ENCODE data around the gene EPB41L4A. TPM values are rescaled to one million over a fixed set of nuclear protein-coding genes. Genes with fewer than 3 reads are reported as not detected.
"Not testable (repeated sequence)": the region's sequence is repeated elsewhere in the genome, so short reads cannot be mapped to it uniquely, and the experiment has no call there.

EPB41L4A gene
- total RNA-seq, 4 donors from 2014 or later = 8.3 to 33.8 (median 21.6) TPM

- intact Hi-C loops (cut with DNase I) = no loop called here
- TF ChIP-seq, protein P1, sequence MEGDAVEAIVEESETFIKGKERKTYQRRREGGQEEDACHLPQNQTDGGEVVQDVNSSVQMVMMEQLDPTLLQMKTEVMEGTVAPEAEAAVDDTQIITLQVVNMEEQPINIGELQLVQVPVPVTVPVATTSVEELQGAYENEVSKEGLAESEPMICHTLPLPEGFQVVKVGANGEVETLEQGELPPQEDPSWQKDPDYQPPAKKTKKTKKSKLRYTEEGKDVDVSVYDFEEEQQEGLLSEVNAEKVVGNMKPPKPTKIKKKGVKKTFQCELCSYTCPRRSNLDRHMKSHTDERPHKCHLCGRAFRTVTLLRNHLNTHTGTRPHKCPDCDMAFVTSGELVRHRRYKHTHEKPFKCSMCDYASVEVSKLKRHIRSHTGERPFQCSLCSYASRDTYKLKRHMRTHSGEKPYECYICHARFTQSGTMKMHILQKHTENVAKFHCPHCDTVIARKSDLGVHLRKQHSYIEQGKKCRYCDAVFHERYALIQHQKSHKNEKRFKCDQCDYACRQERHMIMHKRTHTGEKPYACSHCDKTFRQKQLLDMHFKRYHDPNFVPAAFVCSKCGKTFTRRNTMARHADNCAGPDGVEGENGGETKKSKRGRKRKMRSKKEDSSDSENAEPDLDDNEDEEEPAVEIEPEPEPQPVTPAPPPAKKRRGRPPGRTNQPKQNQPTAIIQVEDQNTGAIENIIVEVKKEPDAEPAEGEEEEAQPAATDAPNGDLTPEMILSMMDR (IDR thresholded peaks at IDR 0.05) = no peak
- TF ChIP-seq POLR2AphosphoS5 (IDR thresholded peaks at IDR 0.05) = no peak
- TF ChIP-seq POLR2A (IDR thresholded peaks at IDR 0.05; ENCODE audit: low read depth) = no peak
- TF ChIP-seq EP300 (IDR thresholded peaks at IDR 0.05) = no peak
- 82% methylated on average over 4 of the region's 4 CpGs for WGBS
- Histone ChIP-seq H3K27ac (replicated peaks in 1 of 4) (peak overlapping the region in 1 of 4 donors; percentile 12), H3K27me3 (no peaks in the 10 kb centered on the region), H3K36me3 (peaks cover 0 to 5% (median 2%) of the 10 kb centered on the region in 4 donors), H3K9me3 (no peaks in the 10 kb centered on the region), H3K4me1 (peaks cover 13 to 18% (median 14%) of the 10 kb centered on the region in 4 donors), H3K4me3 (no peak overlapping the region)
- DNase-seq (ENCODE audit: extremely low spot score) = no peak
Measured at GRCh38 chr5:112227911-112228631, 191.0 kb downstream of the EPB41L4A start.

DNA sequence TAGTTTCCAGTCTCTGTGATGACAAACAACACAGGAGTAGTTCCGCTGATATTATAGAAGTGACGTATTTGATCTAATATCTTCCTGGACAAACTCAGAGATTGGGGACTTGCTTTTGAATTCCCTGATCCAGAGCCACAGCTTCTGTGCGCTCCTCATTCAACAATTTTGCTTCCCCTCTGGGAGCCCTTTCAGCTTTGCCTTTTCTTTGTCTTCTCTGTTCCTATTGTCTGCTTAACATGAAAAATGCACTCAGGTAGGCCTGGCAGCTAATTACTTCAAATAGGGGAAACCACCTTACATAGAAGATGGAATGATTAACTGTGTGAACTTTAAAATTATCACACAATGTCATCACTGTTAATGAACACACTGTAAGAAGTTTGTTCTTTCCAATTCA, 192.9 kb downstream of the EPB41L4A start:
- 98% methylated on average over 3 of the region's 3 CpGs for WGBS
- DNase-seq (ENCODE audit: extremely low spot score) = no peak
- TF ChIP-seq, protein P1 (IDR thresholded peaks at IDR 0.05) = no peak
- TF ChIP-seq POLR2A (IDR thresholded peaks at IDR 0.05; ENCODE audit: low read depth) (no peak), EP300 (IDR thresholded peaks at IDR 0.05) (no peak)
- Histone ChIP-seq H3K4me1 (peaks cover 13 to 18% (median 14%) of the 10 kb centered on the region in 4 donors), H3K36me3 (no peaks in the 10 kb centered on the region), H3K27ac (replicated peaks in 1 of 4) (no peak overlapping the region), H3K27me3 (no peaks in the 10 kb centered on the region), H3K4me3 (no peak overlapping the region), H3K9me3 (no peaks in the 10 kb centered on the region)
- intact Hi-C loops (cut with DNase I) = no loop called here

- H3K9me3 ChIP-seq; intact Hi-C loops (cut with DNase I); H3K4me3 ChIP-seq; DNase-seq (ENCODE audit: extremely low spot score); H3K4me1 ChIP-seq; H3K27ac ChIP-seq (replicated peaks in 1 of 4); H3K36me3 ChIP-seq; H3K27me3 ChIP-seq: not testable (repeated sequence)
- 96% methylated on average over 7 of the region's 7 CpGs for WGBS
Measured at GRCh38 chr5:112222997-112223396, 196.1 kb downstream of the EPB41L4A start.

GRCh38 chr5:112221128-112221527, 197.9 kb downstream of the EPB41L4A start:
- no peaks in the 10 kb centered on the region for H3K36me3 ChIP-seq
- intact Hi-C loops (cut with DNase I) = no loop called here
- 90% methylated on average over 2 of the region's 2 CpGs for WGBS
- H3K9me3 ChIP-seq = no peaks in the 10 kb centered on the region
- no peak overlapping the region for H3K27ac ChIP-seq (replicated peaks in 1 of 4)
- TF ChIP-seq, protein P1 (IDR thresholded peaks at IDR 0.05) = no peak
- TF ChIP-seq EP300 (IDR thresholded peaks at IDR 0.05) = no peak
- no peak for TF ChIP-seq POLR2A (IDR thresholded peaks at IDR 0.05; ENCODE audit: low read depth)
- no peak for TF ChIP-seq POLR2AphosphoS5 (IDR thresholded peaks at IDR 0.05)
- H3K27me3 ChIP-seq = no peaks in the 10 kb centered on the region
- DNase-seq (ENCODE audit: extremely low spot score) = no peak
- H3K4me3 ChIP-seq = no peak overlapping the region
- H3K4me1 ChIP-seq = no peaks in the 10 kb centered on the region

DNA sequence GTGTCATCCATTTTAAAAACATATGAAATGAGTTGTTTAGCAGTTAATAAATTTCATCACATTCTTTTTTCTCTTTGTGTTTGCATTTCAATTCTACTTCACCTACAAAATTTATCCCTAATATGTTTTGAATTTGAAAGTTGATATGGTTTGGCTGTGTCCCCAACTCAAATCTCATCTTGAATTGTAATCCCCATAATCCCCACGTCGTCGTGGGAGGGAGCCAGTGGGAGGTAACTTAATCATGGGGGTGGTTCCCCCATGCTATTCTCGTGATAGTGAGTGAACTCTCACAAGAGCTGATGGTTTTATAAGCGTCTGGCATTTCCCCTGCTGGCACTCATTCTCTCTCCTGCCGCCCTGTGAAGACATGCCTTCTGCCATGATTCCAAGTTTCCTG, 200.1 kb downstream of the EPB41L4A start:
- Histone ChIP-seq H3K27ac (replicated peaks in 1 of 4) (no peak overlapping the region), H3K36me3 (no peaks in the 10 kb centered on the region), H3K4me3 (no peak overlapping the region), H3K27me3 (no peaks in the 10 kb centered on the region), H3K9me3 (no peaks in the 10 kb centered on the region), H3K4me1 (no peaks in the 10 kb centered on the region)
- DNase-seq (ENCODE audit: extremely low spot score) = no peak
- intact Hi-C loops (cut with DNase I) = no loop called here
- TF ChIP-seq POLR2AphosphoS5 (IDR thresholded peaks at IDR 0.05) = no peak
- TF ChIP-seq POLR2A (IDR thresholded peaks at IDR 0.05; ENCODE audit: low read depth) = no peak
- 69% methylated on average over 6 of the region's 6 CpGs for WGBS
